Fibroblast of villous mesenchyme (primary cell): ENCODE data around the gene ADCY4. TPM values are rescaled to one million over a fixed set of nuclear protein-coding genes. Genes with fewer than 3 reads are reported as not detected.

Experiments used
- DNase-seq: peaks from one replicate; pipeline ENCODE4 v3.0.0-alpha.2; 2010; ENCODE audit warnings: low read depth
- H3K4me3 ChIP-seq: 2 replicates; pipeline ENCODE4 v1.5.1; 2011; ENCODE audit warnings: low read depth, mild to moderate bottlenecking, low read length
- CTCF ChIP-seq: IDR thresholded peaks from 2 replicates; pipeline ENCODE4 v1.5.1; 2012; ENCODE audit warnings: low read depth, mild to moderate bottlenecking, low read length; ENCODE audit not compliant: insufficient read depth
- total RNA-seq: library from RNA; depleted of rRNA; stranded (reverse); fragments of >200 nt; gene quantifications from 2 replicates; pipeline ENCODE4 v1.2.3, GENCODE V29; 2012

ADCY4 gene
- total RNA-seq, 1 donor = 18.1 TPM

- no peak overlapping the region for H3K4me3 ChIP-seq
- no peak for DNase-seq
- TF ChIP-seq CTCF = no peak
Measured at GRCh38 chr14:24325041-24325530, 9.8 kb downstream of the ADCY4 start.

- no peak overlapping the region for H3K4me3 ChIP-seq
- TF ChIP-seq CTCF = no peak
- DNase-seq = no peak
Measured at GRCh38 chr14:24324024-24324423, 10.8 kb downstream of the ADCY4 start.

GRCh38 chr14:24323341-24323740, 11.5 kb downstream of the ADCY4 start:
- no peak for TF ChIP-seq CTCF
- DNase-seq = no peak
- H3K4me3 ChIP-seq = no peak overlapping the region

- TF ChIP-seq CTCF = no peak
- DNase-seq = no peak
- H3K4me3 ChIP-seq = no peak overlapping the region
Measured at GRCh38 chr14:24322672-24323071, 12.2 kb downstream of the ADCY4 start.

GRCh38 chr14:24321212-24321975, 13.5 kb downstream of the ADCY4 start:
- TF ChIP-seq CTCF = no peak
- DNase-seq = no peak
- no peak overlapping the region for H3K4me3 ChIP-seq

- no peak overlapping the region for H3K4me3 ChIP-seq
- no peak for DNase-seq
- no peak for TF ChIP-seq CTCF
Measured at GRCh38 chr14:24317141-24317928, 17.5 kb downstream of the ADCY4 start.
